Measurements from ENCODE around the gene SLC5A12. TPM values are rescaled to one million over a fixed set of nuclear protein-coding genes. Genes with fewer than 3 reads are reported as not detected.

Gene SLC5A12
- total and polyA plus RNA-seq, 2 of the 4 experiments (the other 2 are of a cell fraction), result not detected

DNA sequence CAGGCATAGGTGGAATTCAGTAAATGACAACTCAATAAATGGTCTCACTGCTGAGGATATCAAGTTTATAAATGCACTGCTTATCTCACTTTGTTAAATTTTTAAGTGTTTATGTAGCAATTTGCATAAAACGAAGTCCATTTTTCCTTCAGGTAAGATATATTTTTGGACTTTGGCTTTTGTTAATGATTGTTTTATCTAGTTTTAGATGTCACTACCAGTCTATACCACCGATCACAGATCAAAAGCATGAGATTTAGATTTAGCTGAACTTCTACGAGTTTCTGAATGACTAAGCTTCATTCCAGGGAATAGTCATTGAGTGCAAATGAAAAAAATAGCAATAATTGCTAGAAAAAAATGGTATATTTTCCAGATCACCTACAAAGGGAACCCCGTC lies 12.8 kb upstream of the SLC5A12 start:
- Histone ChIP-seq H4K5ac (ENCODE audit: low read depth, low read length) (no peak overlapping the region), H3K27ac (ENCODE audit: insufficient read depth, low read length) (no peak overlapping the region), H3K27me3 (ENCODE audit: control insufficient read depth, insufficient read depth, low read length) (no peaks in the 10 kb centered on the region), H3K36me3 (ENCODE audit: control insufficient read depth, insufficient read depth, low read length) (no peaks in the 10 kb centered on the region), H3K4me1 (ENCODE audit: control insufficient read depth, insufficient read depth, low read length) (no peaks in the 10 kb centered on the region), H3K14ac (replicated peaks; ENCODE audit: low read depth, low read length) (no peak overlapping the region), H3K4ac (ENCODE audit: low read depth, low read length) (no peak overlapping the region), H3K9me1 (ENCODE audit: insufficient read depth, low read length) (no peaks in the 10 kb centered on the region), H3K18ac (ENCODE audit: low read depth, low read length) (no peak overlapping the region), H2BK120ac (ENCODE audit: low read depth, low read length) (no peak overlapping the region), H3K79me1 (ENCODE audit: low read depth in 1 of 2, low read length in 2 of 2) (no peaks in the 10 kb centered on the region), H3K9ac (ENCODE audit: low read depth, low read length) (no peak overlapping the region), H2BK15ac (ENCODE audit: low read depth, low read length) (no peak overlapping the region), H3K23ac (ENCODE audit: low read depth, low read length) (no peak overlapping the region), H4K8ac (ENCODE audit: low read depth in 2 of 2, low read length in 2 of 2) (no peak overlapping the region), H2AK5ac (ENCODE audit: low read depth, low read length) (no peak overlapping the region), H4K20me1 (ENCODE audit: insufficient read depth, low read length) (no peaks in the 10 kb centered on the region), H3K4me2 (ENCODE audit: low read depth, low read length) (no peak overlapping the region), H3K9me3 (ENCODE audit: control insufficient read depth, insufficient read depth, low read length) (no peaks in the 10 kb centered on the region), H3K4me3 (ENCODE audit: insufficient read depth, low read depth, low read length) (no peak overlapping the region), H2AK9ac (replicated peaks; ENCODE audit: low read depth, low read length, poor library complexity) (no peak overlapping the region), H2BK20ac (ENCODE audit: low read depth, low read length) (no peak overlapping the region), H3K56ac (ENCODE audit: extremely low read depth, insufficient read depth, low read length) (no peak overlapping the region), H2BK5ac (ENCODE audit: low read depth, low read length, poor library complexity, severe bottlenecking) (no peak overlapping the region), H4K91ac (ENCODE audit: insufficient read depth, low read depth, low read length) (no peak overlapping the region), H2AFZ (replicated peaks; ENCODE audit: low read length, poor library complexity) (no peak overlapping the region)
- BruUV-seq (replicated peaks), result no TSS peak
- intact Hi-C loops (cut with micrococcal nuclease), result no loop called here
- DNase-seq (no peak), ATAC-seq (ENCODE audit: low read depth) (no peak)
- dilution Hi-C loops (cut with HindIII; ENCODE audit: low sequenced_read_pairs, unreplicated experiment), result loop anchor here (25.0 kb wide), 1 partner anchor 403 kb away; no protein-coding TSS in a partner anchor
- CTCF ChIA-PET, result no interaction called here
- no peak for TF ChIP-seq RAD21 (IDR thresholded peaks at IDR 0.05; ENCODE audit: low read length)
- TF ChIP-seq CHD1 (IDR thresholded peaks at IDR 0.05; ENCODE audit: low read depth, low read length), result no peak
- TF ChIP-seq CEBPB (IDR thresholded peaks at IDR 0.05; ENCODE audit: low read depth, low read length), result no peak
- TF ChIP-seq POLR2A (IDR thresholded peaks at IDR 0.05; ENCODE audit: low read depth, low read length), result no peak
- TF ChIP-seq RCOR1 (IDR thresholded peaks at IDR 0.05; ENCODE audit: insufficient replicate concordance, low read length), result no peak
- no CpG with 5 or more reads among the region's 4 CpGs for WGBS, 2 experiments (ENCODE audit: extremely low coverage in 2 of 2, insufficient read length in 1 of 2)
- POLR2A ChIA-PET (ENCODE audit: unreplicated experiment), result no interaction called here
- in situ Hi-C loops (cut with MboI; ENCODE audit: low sequenced_read_pairs), result no loop called here

All from IMR-90 (cell line).